Activated T-helper 17 cell treated with anti-CD3 and anti-CD28 coated beads, Interleukin-2, amount 50 U/mL, for 72 hours (primary cell): Measurements from ENCODE around the gene CLK3. TPM values are rescaled to one million over a fixed set of nuclear protein-coding genes. Genes with fewer than 3 reads are reported as not detected.

ENCODE experiments used
- ATAC-seq: fragments of 150-1000 bp; cut with Tn5 transposase; replicated peaks from 2 replicates; pipeline ENCODE4 v1.10.0; 2021; ENCODE audit warnings: mild to moderate bottlenecking, moderate library complexity
- H3K27ac Mint-ChIP-seq: one replicate; pipeline ENCODE4 v1.8.0; 2022; ENCODE audit warnings: mixed read lengths
- H3K27me3 Mint-ChIP-seq: one replicate; pipeline ENCODE4 v1.8.0; 2022; ENCODE audit warnings: mixed read lengths
- H3K36me3 Mint-ChIP-seq: one replicate; pipeline ENCODE4 v1.8.0; 2022; ENCODE audit warnings: low read depth, mild to moderate bottlenecking, mixed read lengths
- H3K4me1 Mint-ChIP-seq: one replicate; pipeline ENCODE4 v1.8.0; 2022; ENCODE audit warnings: mixed read lengths
- H3K4me3 Mint-ChIP-seq: one replicate; pipeline ENCODE4 v1.8.0; 2022; ENCODE audit warnings: mild to moderate bottlenecking, mixed read lengths
- H3K9me3 Mint-ChIP-seq: one replicate; pipeline ENCODE4 v1.8.0; 2022; ENCODE audit warnings: mixed read lengths
- total RNA-seq, 2 donors: library from RNA; stranded (reverse); gene quantifications; one replicate each; pipeline ENCODE4 v1.2.3, GENCODE V29; 2022

Gene CLK3
- 100 to 1,000 TPM; 117 to 179 TPM for total RNA-seq

DNA sequence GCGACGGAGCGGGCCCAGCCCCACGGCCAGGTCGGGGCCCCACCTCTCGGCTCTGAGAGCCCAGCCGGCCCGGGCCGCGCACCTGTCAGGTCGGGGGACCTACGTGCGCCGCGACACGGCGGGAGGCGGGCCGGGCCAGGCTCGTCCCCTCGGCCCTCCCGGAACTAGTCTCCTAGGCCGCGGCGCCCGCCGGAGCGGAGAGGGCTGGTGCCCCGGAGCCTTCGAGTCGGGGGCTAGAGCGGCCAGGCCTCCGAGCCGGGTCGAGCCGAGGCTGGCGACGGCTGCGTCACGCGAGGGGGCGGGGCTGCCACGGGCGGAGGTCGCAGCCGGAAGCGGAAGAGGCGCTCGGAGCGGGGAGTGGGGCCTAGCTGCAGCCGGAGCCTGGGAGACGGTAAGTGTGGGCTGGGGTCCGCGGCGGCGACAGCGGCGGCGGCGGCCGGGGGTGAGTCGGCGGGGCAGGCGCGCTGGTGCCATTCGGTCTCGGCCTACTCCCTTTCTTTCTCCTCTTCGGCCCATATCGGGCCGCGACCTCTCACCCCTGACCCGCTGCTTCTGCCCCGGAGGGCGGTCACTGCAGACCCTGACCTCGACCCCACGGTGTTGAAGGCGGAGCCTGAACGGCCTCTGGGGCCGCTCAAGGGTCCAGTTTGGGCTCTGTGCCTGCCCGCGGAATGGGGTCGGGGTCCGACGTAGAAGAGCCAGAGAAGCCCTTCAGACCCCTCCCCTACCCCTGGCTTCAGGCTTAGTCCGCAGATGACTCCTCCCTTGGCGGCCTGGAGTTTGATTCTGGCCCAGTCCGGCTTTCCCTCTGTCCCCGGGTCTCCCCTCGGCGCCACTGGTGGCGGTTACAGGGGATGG lies at the start of gene CLK3:
Gene CLK3 (plus strand): TSS at position 329 of the 858 bp plus-strand sequence. CDS start 3,361 bp downstream, outside the sequence.
- peak; percentile 73 for ATAC-seq
- Mint-ChIP-seq H3K4me3 (peak within 1 kb of the TSS; percentile 93), H3K36me3 (peaks cover 55% of the 10 kb centered on the region), H3K27ac (peak within 1 kb of the TSS; percentile 95), H3K27me3 (no peaks in the 10 kb centered on the region), H3K4me1 (peaks cover 27% of the 10 kb centered on the region), H3K9me3 (no peaks in the 10 kb centered on the region)

DNA sequence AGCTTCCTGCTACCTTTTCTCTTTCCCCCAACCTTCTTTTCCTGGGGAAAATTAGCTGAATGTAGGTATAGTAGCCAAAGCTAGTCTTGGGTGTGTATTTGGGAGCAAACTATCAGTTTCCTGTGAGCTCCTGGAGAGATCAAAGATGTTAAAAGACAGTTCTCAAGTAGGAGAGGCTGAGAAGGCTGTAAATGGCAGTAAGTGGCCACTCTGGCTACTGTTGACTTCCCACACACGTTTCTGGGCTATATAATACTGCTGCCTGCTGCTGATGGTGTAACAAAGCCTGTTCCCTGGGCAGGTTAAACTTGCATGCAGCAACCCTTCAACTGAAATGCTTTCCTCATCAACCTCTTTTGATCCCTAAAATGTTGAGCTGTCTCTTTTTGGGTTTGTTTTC lies 47.0 kb upstream of the CLK3 start:
- H3K27ac Mint-ChIP-seq, result peak overlapping the region; percentile 43
- no peaks in the 10 kb centered on the region for H3K27me3 Mint-ChIP-seq
- H3K4me1 Mint-ChIP-seq, result peaks cover 31% of the 10 kb centered on the region
- no peak for ATAC-seq
- H3K9me3 Mint-ChIP-seq, result no peaks in the 10 kb centered on the region
- H3K4me3 Mint-ChIP-seq, result no peak overlapping the region
- peaks cover 88% of the 10 kb centered on the region for H3K36me3 Mint-ChIP-seq

DNA sequence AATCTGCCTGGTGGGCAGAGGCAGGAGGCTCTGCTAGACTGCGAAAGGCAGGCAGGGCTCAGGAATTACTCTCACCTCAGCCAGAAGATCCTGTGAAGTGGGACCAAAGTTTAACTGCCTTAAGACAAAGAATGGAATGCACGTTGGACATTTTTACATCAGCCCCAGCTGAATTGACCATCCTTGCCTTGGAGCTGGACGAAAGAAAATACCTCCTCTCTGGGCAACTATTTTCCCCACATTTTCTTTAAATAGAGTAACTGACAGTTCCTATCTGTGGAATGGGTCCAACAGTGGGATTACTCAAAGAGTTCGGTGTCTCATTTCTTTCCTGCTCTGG lies 45.9 kb upstream of the CLK3 start:
- Mint-ChIP-seq H3K27ac (no peak overlapping the region), H3K9me3 (no peaks in the 10 kb centered on the region), H3K27me3 (no peaks in the 10 kb centered on the region), H3K4me1 (peaks cover 31% of the 10 kb centered on the region), H3K4me3 (no peak overlapping the region), H3K36me3 (peaks cover 88% of the 10 kb centered on the region)
- ATAC-seq, result no peak

DNA sequence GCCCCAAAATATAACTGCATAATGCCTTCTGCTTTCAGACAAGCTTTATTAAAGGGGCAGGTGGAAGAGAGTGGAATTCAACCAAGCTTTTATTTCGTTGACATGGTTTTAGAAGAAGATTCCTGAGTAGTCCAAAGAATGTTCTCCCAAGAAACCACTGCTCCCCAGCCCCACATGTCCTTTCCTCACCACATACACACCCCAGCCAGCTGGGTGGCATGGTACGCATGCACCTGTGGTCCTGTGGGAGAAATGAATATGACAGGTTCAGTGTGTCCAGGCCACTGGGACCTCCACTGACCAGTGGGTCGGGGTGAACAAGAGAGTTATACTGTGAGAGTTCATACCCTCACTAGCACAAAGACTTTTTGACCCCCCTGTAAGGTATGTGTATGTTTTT lies 44.4 kb upstream of the CLK3 start:
- no peak for ATAC-seq
- H3K4me1 Mint-ChIP-seq, result peaks cover 26% of the 10 kb centered on the region
- H3K4me3 Mint-ChIP-seq, result no peak overlapping the region
- no peaks in the 10 kb centered on the region for H3K9me3 Mint-ChIP-seq
- H3K27me3 Mint-ChIP-seq, result no peaks in the 10 kb centered on the region
- no peak overlapping the region for H3K27ac Mint-ChIP-seq
- peaks cover 95% of the 10 kb centered on the region for H3K36me3 Mint-ChIP-seq

- Mint-ChIP-seq H3K4me3 (no peak overlapping the region), H3K36me3 (peaks cover 96% of the 10 kb centered on the region), H3K4me1 (peaks cover 15% of the 10 kb centered on the region), H3K27me3 (no peaks in the 10 kb centered on the region), H3K27ac (peak overlapping the region; percentile 78), H3K9me3 (no peaks in the 10 kb centered on the region)
- peak; percentile 91 for ATAC-seq
These were observed 41.6 kb upstream of the CLK3 start for GRCh38 chr15:74573987-74574386.

GRCh38 chr15:74578496-74578994 lies 37.1 kb upstream of the CLK3 start:
- H3K4me1 Mint-ChIP-seq, result peaks cover 9% of the 10 kb centered on the region
- H3K36me3 Mint-ChIP-seq, result peaks cover 93% of the 10 kb centered on the region
- H3K4me3 Mint-ChIP-seq, result no peak overlapping the region
- H3K27ac Mint-ChIP-seq, result peak overlapping the region; percentile 83
- H3K9me3 Mint-ChIP-seq, result no peaks in the 10 kb centered on the region
- H3K27me3 Mint-ChIP-seq, result no peaks in the 10 kb centered on the region
- ATAC-seq, result no peak

- H3K4me1 Mint-ChIP-seq, result peaks cover 7% of the 10 kb centered on the region
- ATAC-seq, result no peak
- H3K27ac Mint-ChIP-seq, result peak overlapping the region; percentile 83
- H3K9me3 Mint-ChIP-seq, result no peaks in the 10 kb centered on the region
- no peak overlapping the region for H3K4me3 Mint-ChIP-seq
- no peaks in the 10 kb centered on the region for H3K27me3 Mint-ChIP-seq
- peaks cover 93% of the 10 kb centered on the region for H3K36me3 Mint-ChIP-seq
These were observed 36.6 kb upstream of the CLK3 start for GRCh38 chr15:74579001-74579400.

DNA sequence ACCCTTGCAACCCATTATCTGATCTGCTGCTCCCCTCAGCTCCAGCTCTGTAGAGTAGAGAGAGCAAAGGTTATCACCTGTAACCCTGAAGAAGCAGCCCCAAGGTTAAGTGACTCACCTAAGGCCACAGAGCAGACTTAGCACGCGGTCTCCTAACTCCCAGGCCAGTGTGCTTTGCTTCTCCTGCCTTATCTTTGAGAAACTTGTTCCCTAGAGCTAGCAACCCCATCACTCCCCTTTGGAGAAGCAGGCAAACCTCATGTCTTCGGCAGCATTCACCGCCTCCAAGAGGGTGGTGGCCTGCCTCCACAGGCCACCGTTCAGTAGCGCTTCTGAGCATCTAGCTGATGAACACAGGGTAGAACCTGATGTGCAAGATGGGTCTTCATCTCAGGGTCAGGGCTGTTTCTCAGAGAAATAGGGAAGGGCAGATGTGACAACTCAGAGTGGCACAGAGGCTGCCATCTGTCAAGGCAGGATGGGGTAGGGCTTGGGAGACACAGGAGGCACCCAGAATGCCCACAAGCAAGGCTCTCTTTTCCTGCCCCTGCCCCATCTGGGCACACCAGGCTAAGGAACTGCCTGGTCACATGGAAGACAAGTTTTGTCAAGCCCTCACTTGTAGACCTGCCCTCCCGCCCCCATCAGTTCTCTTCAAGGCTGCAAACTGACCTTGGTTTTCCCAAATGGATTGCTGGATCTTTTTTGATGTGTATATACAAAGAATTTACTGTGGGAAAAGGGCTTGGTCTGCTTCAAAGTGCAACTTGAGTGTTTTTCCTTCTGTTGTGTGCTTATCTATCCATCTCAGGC lies 34.9 kb upstream of the CLK3 start:
- Mint-ChIP-seq H3K4me3 (no peak overlapping the region), H3K4me1 (peaks cover 4% of the 10 kb centered on the region), H3K27ac (peak overlapping the region; percentile 58), H3K27me3 (no peaks in the 10 kb centered on the region), H3K36me3 (peaks cover 80% of the 10 kb centered on the region), H3K9me3 (no peaks in the 10 kb centered on the region)
- ATAC-seq, result no peak

- Mint-ChIP-seq H3K9me3 (no peaks in the 10 kb centered on the region), H3K27ac (peak overlapping the region; percentile 63), H3K36me3 (peaks cover 74% of the 10 kb centered on the region), H3K4me3 (no peak overlapping the region), H3K27me3 (no peaks in the 10 kb centered on the region), H3K4me1 (no peaks in the 10 kb centered on the region)
- ATAC-seq, result no peak
These were observed 31.4 kb upstream of the CLK3 start for GRCh38 chr15:74584204-74584603.

- H3K9me3 Mint-ChIP-seq, result no peaks in the 10 kb centered on the region
- no peaks in the 10 kb centered on the region for H3K4me1 Mint-ChIP-seq
- ATAC-seq, result no peak
- peaks cover 74% of the 10 kb centered on the region for H3K36me3 Mint-ChIP-seq
- peak overlapping the region; percentile 63 for H3K27ac Mint-ChIP-seq
- no peaks in the 10 kb centered on the region for H3K27me3 Mint-ChIP-seq
- H3K4me3 Mint-ChIP-seq, result no peak overlapping the region
These were observed 30.9 kb upstream of the CLK3 start for GRCh38 chr15:74584779-74585178.

- ATAC-seq, result no peak
- Mint-ChIP-seq H3K27me3 (no peaks in the 10 kb centered on the region), H3K4me3 (no peak overlapping the region), H3K36me3 (peaks cover 74% of the 10 kb centered on the region), H3K27ac (peak overlapping the region; percentile 46), H3K4me1 (no peaks in the 10 kb centered on the region), H3K9me3 (no peaks in the 10 kb centered on the region)
These were observed 30.4 kb upstream of the CLK3 start for GRCh38 chr15:74585191-74585590.

DNA sequence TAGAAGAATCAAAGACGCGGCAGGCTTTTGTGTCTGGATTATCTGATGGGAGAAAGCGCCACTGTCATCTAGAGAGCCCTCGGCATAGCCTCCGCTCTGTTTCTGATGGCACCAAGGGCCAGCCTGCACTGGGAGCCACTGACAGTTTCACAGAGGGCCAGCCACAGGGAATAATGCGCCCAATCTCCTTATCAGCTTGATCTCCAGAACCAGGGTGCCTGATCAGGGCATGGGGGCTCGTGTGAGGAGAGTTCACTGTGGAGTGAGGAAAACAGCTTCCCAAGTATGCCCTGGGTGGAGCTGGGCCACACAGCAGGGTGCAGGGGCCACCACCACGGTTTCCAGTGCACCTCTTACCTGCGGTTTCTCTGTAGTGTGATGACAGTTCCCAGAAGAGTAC lies 29.8 kb upstream of the CLK3 start:
- peaks cover 78% of the 10 kb centered on the region for H3K36me3 Mint-ChIP-seq
- H3K9me3 Mint-ChIP-seq, result no peaks in the 10 kb centered on the region
- no peaks in the 10 kb centered on the region for H3K4me1 Mint-ChIP-seq
- ATAC-seq, result no peak
- no peaks in the 10 kb centered on the region for H3K27me3 Mint-ChIP-seq
- no peak overlapping the region for H3K4me3 Mint-ChIP-seq
- H3K27ac Mint-ChIP-seq, result peak overlapping the region; percentile 46

GRCh38 chr15:74589826-74590225 lies 25.8 kb upstream of the CLK3 start:
- Mint-ChIP-seq H3K27me3 (no peaks in the 10 kb centered on the region), H3K4me1 (no peaks in the 10 kb centered on the region), H3K4me3 (no peak overlapping the region), H3K9me3 (no peaks in the 10 kb centered on the region), H3K27ac (no peak overlapping the region), H3K36me3 (peaks cover 85% of the 10 kb centered on the region)
- no peak for ATAC-seq

DNA sequence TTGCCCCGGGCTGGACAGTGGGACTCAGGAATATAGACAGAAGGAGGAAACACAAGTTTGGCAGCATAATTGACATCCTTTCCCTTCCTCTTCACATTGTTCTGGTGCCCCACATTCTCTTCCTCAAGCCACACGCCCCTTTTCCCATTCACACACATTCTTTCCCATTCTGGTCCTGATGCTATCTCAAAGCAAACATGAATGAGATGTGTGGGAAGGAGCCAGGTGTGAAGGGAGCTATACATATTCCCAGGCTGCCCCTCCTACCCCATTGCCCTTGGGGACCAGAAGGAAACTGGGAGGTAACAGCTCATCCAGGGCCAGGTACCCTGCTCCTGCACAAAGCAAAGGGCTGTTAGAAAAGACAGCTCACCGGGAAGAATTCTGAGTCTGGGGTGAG lies 23.4 kb upstream of the CLK3 start:
- Mint-ChIP-seq H3K4me1 (no peaks in the 10 kb centered on the region), H3K36me3 (peaks cover 82% of the 10 kb centered on the region), H3K27ac (no peak overlapping the region), H3K4me3 (no peak overlapping the region), H3K27me3 (no peaks in the 10 kb centered on the region), H3K9me3 (no peaks in the 10 kb centered on the region)
- ATAC-seq, result no peak

DNA sequence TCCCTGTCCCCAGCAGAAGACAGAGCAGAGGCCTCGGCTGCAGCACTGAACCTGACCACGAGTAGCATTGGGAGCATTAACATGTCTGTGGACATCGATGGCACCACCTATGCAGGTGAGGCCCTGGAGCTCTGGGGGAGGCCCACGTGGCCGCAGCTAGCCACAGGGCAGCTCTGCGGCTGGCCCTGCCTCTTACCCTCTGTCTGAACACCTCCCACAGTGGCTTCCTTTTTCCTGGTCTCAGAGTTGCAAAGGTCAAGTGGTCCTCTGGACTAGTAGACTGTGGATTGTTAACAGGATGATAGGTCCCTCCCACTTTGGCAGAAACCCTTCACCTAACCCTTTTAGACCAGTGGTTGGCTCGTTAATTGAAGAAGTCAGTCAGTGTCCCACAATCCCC lies 22.5 kb upstream of the CLK3 start:
- Mint-ChIP-seq H3K27me3 (no peaks in the 10 kb centered on the region), H3K27ac (no peak overlapping the region), H3K4me3 (no peak overlapping the region), H3K9me3 (no peaks in the 10 kb centered on the region), H3K4me1 (peaks cover 5% of the 10 kb centered on the region), H3K36me3 (peaks cover 83% of the 10 kb centered on the region)
- ATAC-seq, result no peak
